H9 (cell line): ENCODE measurements around the gene DENND1A. TPM values are rescaled to one million over a fixed set of nuclear protein-coding genes. Genes with fewer than 3 reads are reported as not detected.

Experiments used
- DNase-seq: peaks from one replicate; pipeline ENCODE4 v3.0.0-alpha.2; 2017
- H2AFZ ChIP-seq: one replicate; pipeline ENCODE4 v1.6.1; 2013; ENCODE audit warnings: mild to moderate bottlenecking, low read length, control low read depth, moderate library complexity
- H2AK5ac ChIP-seq: 2 replicates; pipeline ENCODE4 v1.6.1; 2013; ENCODE audit warnings: low read length, control low read depth, mixed read lengths; ENCODE audit not compliant: insufficient read length
- H2BK120ac ChIP-seq: one replicate; pipeline ENCODE4 v1.6.1; 2013; ENCODE audit warnings: low read depth, mild to moderate bottlenecking, low read length, control low read depth, inconsistent platforms; ENCODE audit not compliant: poor library complexity, severe bottlenecking
- H2BK12ac ChIP-seq: 2 replicates; pipeline ENCODE4 v1.6.1; 2013; ENCODE audit warnings: low read length, control low read depth, mixed read lengths, low read depth; ENCODE audit not compliant: insufficient read length
- H2BK15ac ChIP-seq: 2 replicates; pipeline ENCODE4 v1.6.1; 2013; ENCODE audit warnings: low read depth, low read length, control low read depth
- H2BK20ac ChIP-seq: one replicate; pipeline ENCODE4 v1.6.1; 2013; ENCODE audit warnings: low read depth, mild to moderate bottlenecking, low read length, control low read depth, inconsistent platforms; ENCODE audit not compliant: poor library complexity, severe bottlenecking
- H2BK5ac ChIP-seq: 2 replicates; pipeline ENCODE4 v1.6.1; 2013; ENCODE audit warnings: low read length, control low read depth, mixed read lengths; ENCODE audit not compliant: insufficient read length
- H3K14ac ChIP-seq: 2 replicates; pipeline ENCODE4 v1.6.1; 2013; ENCODE audit warnings: low read length, control low read depth; ENCODE audit not compliant: insufficient read depth
- H3K18ac ChIP-seq: 2 replicates; pipeline ENCODE4 v1.6.1; 2013; ENCODE audit warnings: low read depth, mild to moderate bottlenecking, mixed read lengths, low read length, control low read depth; ENCODE audit not compliant: insufficient read length
- H3K23ac ChIP-seq: 2 replicates; pipeline ENCODE4 v1.6.1; 2013; ENCODE audit warnings: low read length, control low read depth, mixed read lengths, low read depth; ENCODE audit not compliant: insufficient read length
- H3K23me2 ChIP-seq: 2 replicates; pipeline ENCODE4 v1.6.1; 2013; ENCODE audit warnings: low read depth, mild to moderate bottlenecking, mixed read lengths, low read length, control low read depth; ENCODE audit not compliant: insufficient read length, poor library complexity, severe bottlenecking
- H3K27ac ChIP-seq: 2 replicates; pipeline ENCODE4 v1.5.1; 2013; ENCODE audit warnings: low read length, control low read depth, mixed read lengths, low read depth; ENCODE audit not compliant: insufficient read length
- H3K27me3 ChIP-seq: 2 replicates; pipeline ENCODE4 v1.6.1; 2013; ENCODE audit warnings: low read length, control low read depth, inconsistent platforms; ENCODE audit not compliant: insufficient read depth
- H3K4ac ChIP-seq: 2 replicates; pipeline ENCODE4 v1.6.1; 2013; ENCODE audit warnings: low read depth, mild to moderate bottlenecking, control low read depth, inconsistent platforms, low read length, moderate library complexity
- H3K4me1 ChIP-seq: 2 replicates; pipeline ENCODE4 v1.6.1; 2013; ENCODE audit warnings: low read length, control low read depth, inconsistent platforms; ENCODE audit not compliant: insufficient read depth
- H3K4me2 ChIP-seq: 2 replicates; pipeline ENCODE4 v1.6.1; 2013; ENCODE audit warnings: low read length, control low read depth, mixed read lengths; ENCODE audit not compliant: insufficient read length, insufficient read depth
- H3K56ac ChIP-seq: 2 replicates; pipeline ENCODE4 v1.6.1; 2013; ENCODE audit warnings: low read depth, mild to moderate bottlenecking, mixed read lengths, low read length, control low read depth; ENCODE audit not compliant: insufficient read length
- H3K79me1 ChIP-seq: 2 replicates; pipeline ENCODE4 v1.6.1; 2013; ENCODE audit warnings: low read depth, mild to moderate bottlenecking, moderate library complexity, low read length, control low read depth, inconsistent platforms; ENCODE audit not compliant: insufficient read depth, poor library complexity, severe bottlenecking
- H3K79me2 ChIP-seq: 2 replicates; pipeline ENCODE4 v1.6.1; 2013; ENCODE audit warnings: low read length, control low read depth, inconsistent platforms; ENCODE audit not compliant: insufficient read depth
- H3K9ac ChIP-seq: 2 replicates; pipeline ENCODE4 v1.6.1; 2013; ENCODE audit warnings: low read length, control low read depth, mixed read lengths; ENCODE audit not compliant: insufficient read length; ENCODE audit errors: extremely low read depth
- H3K9me3 ChIP-seq: one replicate; pipeline ENCODE4 v1.6.1; 2013; ENCODE audit warnings: low read depth, low read length, inconsistent platforms; ENCODE audit not compliant: control insufficient read depth
- H3T11ph ChIP-seq: one replicate; pipeline ENCODE4 v1.6.1; 2013; ENCODE audit warnings: mild to moderate bottlenecking, low read length, control low read depth, inconsistent platforms
- H4K20me1 ChIP-seq: one replicate; pipeline ENCODE4 v1.6.1; 2013; ENCODE audit not compliant: control insufficient read depth, insufficient read length, insufficient read depth
- H4K5ac ChIP-seq: 2 replicates; pipeline ENCODE4 v1.6.1; 2013; ENCODE audit warnings: low read depth, mild to moderate bottlenecking, mixed read lengths, low read length, control low read depth; ENCODE audit not compliant: insufficient read length
- H4K8ac ChIP-seq: replicated peaks from 2 replicates; pipeline ENCODE4 v1.6.1; 2013; ENCODE audit warnings: low read length, control low read depth, mixed read lengths, low read depth; ENCODE audit not compliant: insufficient read length
- H4K91ac ChIP-seq: 2 replicates; pipeline ENCODE4 v1.6.1; 2013; ENCODE audit warnings: low read depth, mild to moderate bottlenecking, moderate library complexity, mixed read lengths, low read length, control low read depth; ENCODE audit not compliant: insufficient read length
- H3K27ac Mint-ChIP-seq, 3 experiments: 2 replicates in 2 of 3; 3 replicates in 1 of 3; pipeline ENCODE4 v1.8.0; 2020 to 2021; ENCODE audit warnings: mixed read lengths in 3 of 3, mild to moderate bottlenecking in 1 of 3, moderate library complexity in 1 of 3
- H3K27me3 Mint-ChIP-seq: 2 replicates; pipeline ENCODE4 v1.8.0; 2021; ENCODE audit warnings: low read depth, mild to moderate bottlenecking, moderate library complexity, mixed read lengths
- H3K36me3 Mint-ChIP-seq, 3 experiments: 2 replicates in 2 of 3; 3 replicates in 1 of 3; pipeline ENCODE4 v1.8.0; 2020 to 2021; ENCODE audit warnings: low read depth in 3 of 3, mixed read lengths in 3 of 3; ENCODE audit not compliant: insufficient read depth in 1 of 3
- H3K4me1 Mint-ChIP-seq, 2 experiments: 2 replicates each; pipeline ENCODE4 v1.8.0; 2020; ENCODE audit warnings: mixed read lengths in 2 of 2
- H3K4me3 Mint-ChIP-seq, 2 experiments: 2 replicates in 1 of 2; 3 replicates in 1 of 2; pipeline ENCODE4 v1.8.0; 2020 to 2021; ENCODE audit warnings: mild to moderate bottlenecking in 2 of 2, mixed read lengths in 2 of 2, moderate library complexity in 1 of 2
- H3K9me3 Mint-ChIP-seq, 2 experiments: 2 replicates in 1 of 2; 3 replicates in 1 of 2; pipeline ENCODE4 v1.8.0; 2020; ENCODE audit warnings: mild to moderate bottlenecking in 2 of 2, mixed read lengths in 2 of 2, moderate library complexity in 1 of 2
- WGBS: extraction: QIAGEN DNeasy Blood & Tissue Kit; methylation state at CpG from one replicate; pipeline ENCODE4 v1.1.7; 2013; ENCODE audit warnings: missing lambda C conversion rate, low lambda C conversion rate, mixed read lengths; ENCODE audit not compliant: insufficient read length; ENCODE audit errors: extremely low coverage; 5-methylcytosine and 5-hydroxymethylcytosine counted together
- total RNA-seq: library from RNA; stranded (reverse); gene quantifications from 2 replicates; pipeline ENCODE4 v1.2.1, GENCODE V29; 2021
- TF ChIP-seq, protein P1 (sequence below): fragments of 200-600 bp; sonication (generic); conservative IDR thresholded peaks from 3 replicates; pipeline ENCODE4 v1.8.0; 2021; ENCODE audit warnings: antibody characterized with exemption, mild to moderate bottlenecking

The DENND1A gene
- total RNA-seq, 1 experiment from 2014 or later, result 20.4 TPM

DNA sequence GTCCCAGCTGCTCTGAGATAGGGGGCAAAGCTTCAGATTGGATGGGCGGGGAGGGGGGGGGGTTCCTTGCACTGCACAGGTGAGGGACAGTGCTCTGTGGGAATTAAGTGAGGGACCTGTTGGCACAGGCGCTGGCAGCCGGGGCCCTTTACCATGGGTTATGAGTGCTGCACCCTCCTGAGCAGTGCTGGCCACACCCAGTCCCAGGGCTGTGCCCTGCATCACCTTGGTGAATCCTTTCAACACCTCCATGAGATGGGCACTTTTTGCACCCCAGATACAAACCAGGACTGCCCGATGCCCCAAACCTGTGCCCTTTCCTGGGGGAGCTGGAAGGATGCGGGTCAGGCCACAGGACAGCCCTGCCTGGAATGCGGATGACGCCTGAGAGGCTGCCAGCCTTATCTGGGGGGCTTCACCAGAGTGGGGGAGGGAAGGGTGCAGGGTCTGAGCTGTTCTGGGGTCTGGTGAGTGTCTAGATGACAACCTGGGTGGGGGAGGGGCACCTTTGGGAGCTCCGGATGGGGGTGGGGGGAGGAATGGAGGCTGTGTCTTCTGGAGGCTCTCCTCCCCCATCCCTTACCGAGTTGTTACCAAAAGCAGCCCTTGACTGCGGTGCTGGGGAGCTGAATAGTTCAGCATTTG, 568.7 kb downstream of the DENND1A start:
- Histone ChIP-seq H3K27ac (no peak overlapping the region), H2BK15ac (no peak overlapping the region), H3K23ac (no peak overlapping the region), H3K4ac (no peak overlapping the region), H3K79me1 (no peaks in the 10 kb centered on the region), H3K4me2 (no peak overlapping the region), H2BK120ac (no peak overlapping the region), H3K23me2 (peaks cover 4% of the 10 kb centered on the region), H4K5ac (no peak overlapping the region), H2BK20ac (no peak overlapping the region), H3K27me3 (no peaks in the 10 kb centered on the region; the same call in 1 of the 2 replicates), H3K4me1 (peaks cover 16% of the 10 kb centered on the region; the same call in 1 of the 2 replicates), H3K56ac (no peak overlapping the region), H2BK12ac (no peak overlapping the region), H4K8ac (no peak overlapping the region), H3K9me3 (no peaks in the 10 kb centered on the region), H3K18ac (no peak overlapping the region), H4K20me1 (no peaks in the 10 kb centered on the region), H2AK5ac (no peak overlapping the region), H4K91ac (no peak overlapping the region), H2BK5ac (no peak overlapping the region), H2AFZ (no peak overlapping the region), H3K9ac (no peak overlapping the region), H3K79me2 (no peaks in the 10 kb centered on the region), H3T11ph (no peak overlapping the region), H3K14ac (peak overlapping the region; percentile 39; the same call in 1 of the 2 replicates)
- no peaks in the 10 kb centered on the region; a peak in 2 of 7 replicates for H3K36me3 Mint-ChIP-seq
- peak overlapping the region in 1 of 2 experiments; percentile 53; a peak in 3 of 5 replicates for H3K4me3 Mint-ChIP-seq
- no peak for DNase-seq
- no peaks in the 10 kb centered on the region; a peak in 1 of 5 replicates for H3K9me3 Mint-ChIP-seq
- TF ChIP-seq, protein P1, sequence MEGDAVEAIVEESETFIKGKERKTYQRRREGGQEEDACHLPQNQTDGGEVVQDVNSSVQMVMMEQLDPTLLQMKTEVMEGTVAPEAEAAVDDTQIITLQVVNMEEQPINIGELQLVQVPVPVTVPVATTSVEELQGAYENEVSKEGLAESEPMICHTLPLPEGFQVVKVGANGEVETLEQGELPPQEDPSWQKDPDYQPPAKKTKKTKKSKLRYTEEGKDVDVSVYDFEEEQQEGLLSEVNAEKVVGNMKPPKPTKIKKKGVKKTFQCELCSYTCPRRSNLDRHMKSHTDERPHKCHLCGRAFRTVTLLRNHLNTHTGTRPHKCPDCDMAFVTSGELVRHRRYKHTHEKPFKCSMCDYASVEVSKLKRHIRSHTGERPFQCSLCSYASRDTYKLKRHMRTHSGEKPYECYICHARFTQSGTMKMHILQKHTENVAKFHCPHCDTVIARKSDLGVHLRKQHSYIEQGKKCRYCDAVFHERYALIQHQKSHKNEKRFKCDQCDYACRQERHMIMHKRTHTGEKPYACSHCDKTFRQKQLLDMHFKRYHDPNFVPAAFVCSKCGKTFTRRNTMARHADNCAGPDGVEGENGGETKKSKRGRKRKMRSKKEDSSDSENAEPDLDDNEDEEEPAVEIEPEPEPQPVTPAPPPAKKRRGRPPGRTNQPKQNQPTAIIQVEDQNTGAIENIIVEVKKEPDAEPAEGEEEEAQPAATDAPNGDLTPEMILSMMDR, result no peak
- H3K4me1 Mint-ChIP-seq, result peaks cover 59 to 82% of the 10 kb centered on the region in 2 experiments
- H3K27ac Mint-ChIP-seq, result peak overlapping the region in 1 of 3 experiments; percentile 42; a peak in 2 of 7 replicates
- H3K27me3 Mint-ChIP-seq, result peaks cover 15% of the 10 kb centered on the region
- WGBS, result no CpG with 5 or more reads among the region's 10 CpGs
